CD4-positive, alpha-beta T cell (primary cell): Measurements from ENCODE around the gene C5orf47. TPM values are rescaled to one million over a fixed set of nuclear protein-coding genes. Genes with fewer than 3 reads are reported as not detected.

Experiments used
- ATAC-seq: fragments of 200-7000 bp; cut with Tn5 transposase; one replicate; pipeline ENCODE4 v1.10.0; 2022; ENCODE audit warnings: mild to moderate bottlenecking; ENCODE audit not compliant: poor library complexity
- CTCF ChIA-PET: fragments of 350-600 bp; sonication (Branson Sonifier 250); formaldehyde crosslinking; loops from one replicate; lab custom pipeline; 2021; ENCODE audit warnings: antibody characterized with exemption, inconsistent platforms; lab: Charles Lee
- POLR2A ChIA-PET: fragments of 350-600 bp; sonication (Branson Sonifier 250); formaldehyde crosslinking; loops from one replicate; lab custom pipeline; 2021; ENCODE audit warnings: antibody characterized with exemption, inconsistent platforms; lab: Charles Lee
- DNase-seq, 14 experiments: peaks; one replicate each; pipeline ENCODE4 v3.0.0-alpha.2; 2013 to 2020; ENCODE audit warnings: mixed read lengths in 2 of 14
- H3K27ac ChIP-seq, 2 donors: one replicate each; pipeline versions ENCODE4 v1.5.1 to v1.7.0; 2013; ENCODE audit warnings: low read length in 2 of 2, low read depth in 1 of 2, mild to moderate bottlenecking in 1 of 2
- H3K27me3 ChIP-seq, 2 experiments: 1 replicate in 1 of 2; 2 replicates in 1 of 2; pipeline versions ENCODE4 v1.6.1 to v1.7.0; 2013; ENCODE audit warnings: low read length in 2 of 2, control low read depth in 1 of 2, mild to moderate bottlenecking in 1 of 2, moderate library complexity in 1 of 2; ENCODE audit not compliant: insufficient read depth in 2 of 2, control insufficient read depth in 1 of 2
- H3K36me3 ChIP-seq: one replicate; pipeline ENCODE4 v1.6.1; 2013; ENCODE audit warnings: low read length, control low read depth; ENCODE audit not compliant: insufficient read depth
- H3K4me1 ChIP-seq: one replicate; pipeline ENCODE4 v1.6.1; 2013; ENCODE audit warnings: low read length, control low read depth; ENCODE audit not compliant: insufficient read depth
- H3K4me3 ChIP-seq: one replicate; pipeline ENCODE4 v1.5.1; 2013; ENCODE audit warnings: mild to moderate bottlenecking, low read length, moderate library complexity
- H3K9me3 ChIP-seq, 2 experiments: 1 replicate in 1 of 2; 2 replicates in 1 of 2; pipeline versions ENCODE4 v1.6.1 to v1.7.0; 2013; ENCODE audit warnings: low read length in 2 of 2, mild to moderate bottlenecking in 2 of 2, control low read depth in 1 of 2, moderate library complexity in 1 of 2; ENCODE audit not compliant: control insufficient read depth in 1 of 2, insufficient read depth in 1 of 2
- H3K27ac Mint-ChIP-seq: one replicate; pipeline ENCODE4 v1.8.0; 2020; ENCODE audit warnings: mixed read lengths
- H3K27me3 Mint-ChIP-seq: one replicate; pipeline ENCODE4 v1.8.0; 2021; ENCODE audit warnings: mixed read lengths
- H3K36me3 Mint-ChIP-seq: one replicate; pipeline ENCODE4 v1.8.0; 2021; ENCODE audit warnings: low read depth, mixed read lengths
- H3K4me1 Mint-ChIP-seq: one replicate; pipeline ENCODE4 v1.8.0; 2021; ENCODE audit warnings: low read depth, mixed read lengths
- H3K4me3 Mint-ChIP-seq: one replicate; pipeline ENCODE4 v1.8.0; 2020; ENCODE audit warnings: mild to moderate bottlenecking, mixed read lengths
- H3K9me3 Mint-ChIP-seq: one replicate; pipeline ENCODE4 v1.8.0; 2020; ENCODE audit warnings: mixed read lengths
- intact Hi-C, 2 experiments: fragments of 100-400 bp; cut with DNase I in 1 of 2; cut with micrococcal nuclease in 1 of 2; formaldehyde crosslinking; loops; one replicate each; pipeline versions ENCODE4 v1.15.1 to v1.9.0; 2023 to 2025; cut with DNase I, micrococcal nuclease
- total RNA-seq, 174 experiments: library from RNA in 2 of 174; stranded (reverse) in 2 of 174; gene quantifications; one replicate each; pipeline ENCODE4 v1.2.3 and lab custom pipeline; 2021 to 2026
- TF ChIP-seq, protein P1 (sequence below): fragments of 200-600 bp; IDR thresholded peaks from one replicate; pipeline ENCODE4 v1.8.0; 2022; ENCODE audit warnings: antibody characterized with exemption, mild to moderate bottlenecking

C5orf47 gene
- total RNA-seq, 2 experiments from 2014 or later = not detected

DNA sequence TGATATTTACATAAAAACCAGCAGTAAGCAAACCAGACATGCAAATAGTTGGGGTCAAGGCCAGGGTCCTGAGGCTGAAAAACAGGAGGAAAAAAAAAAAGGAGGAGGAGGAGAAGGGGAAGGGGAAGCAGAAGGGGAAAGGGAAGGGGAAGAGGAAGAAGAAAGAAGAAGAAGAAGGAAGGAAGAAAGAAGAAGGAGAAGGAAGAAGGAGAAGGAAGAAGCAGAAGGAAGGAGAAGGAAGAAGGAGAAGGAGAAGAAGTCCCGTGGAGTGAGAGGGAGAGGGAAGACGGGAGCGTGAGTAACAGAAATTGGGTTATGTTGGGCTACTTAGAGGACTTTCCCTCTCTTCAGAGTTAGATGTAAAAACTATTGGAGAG, 31.9 kb downstream of the C5orf47 start:
- TF ChIP-seq, protein P1, sequence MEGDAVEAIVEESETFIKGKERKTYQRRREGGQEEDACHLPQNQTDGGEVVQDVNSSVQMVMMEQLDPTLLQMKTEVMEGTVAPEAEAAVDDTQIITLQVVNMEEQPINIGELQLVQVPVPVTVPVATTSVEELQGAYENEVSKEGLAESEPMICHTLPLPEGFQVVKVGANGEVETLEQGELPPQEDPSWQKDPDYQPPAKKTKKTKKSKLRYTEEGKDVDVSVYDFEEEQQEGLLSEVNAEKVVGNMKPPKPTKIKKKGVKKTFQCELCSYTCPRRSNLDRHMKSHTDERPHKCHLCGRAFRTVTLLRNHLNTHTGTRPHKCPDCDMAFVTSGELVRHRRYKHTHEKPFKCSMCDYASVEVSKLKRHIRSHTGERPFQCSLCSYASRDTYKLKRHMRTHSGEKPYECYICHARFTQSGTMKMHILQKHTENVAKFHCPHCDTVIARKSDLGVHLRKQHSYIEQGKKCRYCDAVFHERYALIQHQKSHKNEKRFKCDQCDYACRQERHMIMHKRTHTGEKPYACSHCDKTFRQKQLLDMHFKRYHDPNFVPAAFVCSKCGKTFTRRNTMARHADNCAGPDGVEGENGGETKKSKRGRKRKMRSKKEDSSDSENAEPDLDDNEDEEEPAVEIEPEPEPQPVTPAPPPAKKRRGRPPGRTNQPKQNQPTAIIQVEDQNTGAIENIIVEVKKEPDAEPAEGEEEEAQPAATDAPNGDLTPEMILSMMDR = no peak
- ATAC-seq (no peak), DNase-seq (no peak)
- H3K27me3 Mint-ChIP-seq = peaks cover 45% of the 10 kb centered on the region
- ChIA-PET CTCF (no interaction called here), POLR2A (no interaction called here)
- no peaks in the 10 kb centered on the region for H3K4me1 Mint-ChIP-seq
- Histone ChIP-seq H3K4me1 (no peaks in the 10 kb centered on the region), H3K36me3 (no peaks in the 10 kb centered on the region), H3K9me3 (no peaks in the 10 kb centered on the region), H3K27me3 (peaks cover 3 to 5% of the 10 kb centered on the region in 2 experiments), H3K4me3 (no peak overlapping the region), H3K27ac (no peak overlapping the region)
- no peak overlapping the region for H3K27ac Mint-ChIP-seq
- H3K36me3 Mint-ChIP-seq = no peaks in the 10 kb centered on the region
- intact Hi-C loops = no loop called here
- no peaks in the 10 kb centered on the region for H3K9me3 Mint-ChIP-seq
- no peak overlapping the region for H3K4me3 Mint-ChIP-seq

DNA sequence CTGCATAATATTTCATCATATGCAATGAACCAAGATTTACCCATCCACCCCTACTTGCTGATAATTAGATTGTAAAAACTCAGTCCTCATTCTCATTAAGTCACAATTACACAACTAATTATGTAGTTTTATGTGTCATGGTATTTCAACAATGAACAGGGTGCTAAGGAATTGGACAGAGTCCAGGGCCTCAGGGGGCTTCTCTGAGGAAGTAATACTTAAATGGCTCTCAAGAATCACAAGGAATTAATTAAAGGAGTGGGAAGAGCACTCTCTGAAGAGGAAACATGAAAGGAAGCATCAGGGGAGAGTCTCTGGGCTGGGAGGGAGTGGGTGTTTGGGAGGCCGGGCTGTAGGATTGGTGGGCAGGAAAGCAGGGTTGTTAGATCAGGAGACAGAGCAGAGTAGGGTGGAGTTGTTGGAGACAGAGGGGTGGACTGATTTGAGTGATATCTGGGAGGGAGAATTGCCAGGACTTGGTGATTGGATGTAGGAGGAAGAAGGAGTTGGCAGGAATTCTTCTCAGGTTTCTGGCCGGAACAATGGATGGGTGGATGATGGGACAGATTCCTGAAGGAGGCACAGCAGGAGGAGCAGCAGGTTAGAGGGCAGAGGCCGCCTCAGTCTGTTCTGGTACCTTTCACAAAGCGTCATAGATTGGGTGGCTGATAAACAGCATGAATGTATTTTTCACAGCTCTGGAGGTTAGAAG, 33.6 kb downstream of the C5orf47 start:
- H3K27me3 Mint-ChIP-seq = peaks cover 51% of the 10 kb centered on the region
- CTCF ChIA-PET = no interaction called here
- TF ChIP-seq, protein P1 = no peak
- no peak for ATAC-seq
- no peak for DNase-seq
- H3K4me1 ChIP-seq = no peaks in the 10 kb centered on the region
- POLR2A ChIA-PET = no interaction called here
- no peaks in the 10 kb centered on the region for H3K9me3 ChIP-seq
- H3K27me3 ChIP-seq = peaks cover 3 to 5% of the 10 kb centered on the region in 2 experiments
- no peaks in the 10 kb centered on the region for H3K36me3 Mint-ChIP-seq
- no peak overlapping the region for H3K4me3 ChIP-seq
- H3K9me3 Mint-ChIP-seq = no peaks in the 10 kb centered on the region
- no peak overlapping the region for H3K27ac ChIP-seq
- no peaks in the 10 kb centered on the region for H3K4me1 Mint-ChIP-seq
- intact Hi-C loops = no loop called here
- H3K4me3 Mint-ChIP-seq = no peak overlapping the region
- no peaks in the 10 kb centered on the region for H3K36me3 ChIP-seq
- no peak overlapping the region for H3K27ac Mint-ChIP-seq

DNA sequence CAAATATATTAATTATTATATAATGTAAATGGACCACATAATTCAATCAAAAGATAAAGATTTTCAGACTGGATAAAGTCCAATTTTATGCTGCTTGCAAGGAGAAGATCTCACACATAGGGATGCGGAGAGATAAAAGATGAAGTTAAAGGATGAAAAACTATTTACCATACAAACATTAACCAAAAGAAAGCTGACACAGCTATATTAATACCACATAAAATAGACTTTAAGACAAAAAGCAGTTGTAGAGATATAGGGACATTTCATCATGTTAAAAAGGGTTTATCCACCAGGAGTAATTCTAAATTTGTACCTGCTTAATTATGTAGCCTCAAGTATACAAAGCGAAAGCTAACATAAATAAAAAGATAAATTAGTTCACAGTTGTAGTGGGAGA, 41.3 kb downstream of the C5orf47 start:
- Mint-ChIP-seq H3K9me3 (peaks cover 15% of the 10 kb centered on the region), H3K27me3 (peaks cover 8% of the 10 kb centered on the region), H3K27ac (no peak overlapping the region), H3K4me1 (no peaks in the 10 kb centered on the region), H3K36me3 (no peaks in the 10 kb centered on the region), H3K4me3 (no peak overlapping the region)
- Histone ChIP-seq H3K9me3 (peaks cover 0 to 4% of the 10 kb centered on the region in 2 experiments), H3K4me3 (no peak overlapping the region), H3K27ac (no peak overlapping the region), H3K4me1 (no peaks in the 10 kb centered on the region), H3K27me3 (no peaks in the 10 kb centered on the region), H3K36me3 (no peaks in the 10 kb centered on the region)
- CTCF ChIA-PET = no interaction called here
- no peak for DNase-seq
- POLR2A ChIA-PET = no interaction called here
- no peak for ATAC-seq
- TF ChIP-seq, protein P1 = no peak
- intact Hi-C loops = no loop called here
